Prostate gland (tissue), 2 donors: Measurements from ENCODE around the gene VWF. TPM values are rescaled to one million over a fixed set of nuclear protein-coding genes. Genes with fewer than 3 reads are reported as not detected.
"Not testable (repeated sequence)": the region's sequence is repeated elsewhere in the genome, so short reads cannot be mapped to it uniquely, and the experiment has no call there.

Source experiments
- DNase-seq: peaks from one replicate; pipeline ENCODE4 v3.0.0-alpha.2; 2019; ENCODE audit warnings: low spot score
- H3K27ac ChIP-seq, 2 donors: fragments of 200-600 bp; sonication (generic); 2 replicates each; pipeline ENCODE4 v1.5.1; 2017 to 2019
- H3K27me3 ChIP-seq: fragments of 200-600 bp; sonication (generic); replicated peaks from 2 replicates; pipeline ENCODE4 v1.5.1; 2019; ENCODE audit not compliant: insufficient read depth
- H3K36me3 ChIP-seq, 2 donors: fragments of 200-600 bp; sonication (generic); 1 replicate in 1 of 2; 2 replicates in 1 of 2; pipeline versions ENCODE4 v1.5.1 to v1.8.1; 2017 to 2019
- H3K4me1 ChIP-seq: fragments of 200-600 bp; sonication (generic); replicated peaks from 2 replicates; pipeline ENCODE4 v1.5.1; 2019
- H3K4me3 ChIP-seq, 2 donors: fragments of 200-600 bp; sonication (generic); 2 replicates each; pipeline ENCODE4 v1.5.1; 2017 to 2019
- H3K9me3 ChIP-seq: fragments of 200-600 bp; sonication (generic); 2 replicates; pipeline ENCODE4 v1.5.1; 2017
- CTCF ChIP-seq, 4 experiments: fragments of 200-600 bp in 2 of 4; fragments of 450-650 bp in 2 of 4; sonication (generic) in 2 of 4; IDR thresholded peaks; 1 replicate in 3 of 4; 2 replicates in 1 of 4; pipeline ENCODE4 v1.5.1; 2016 to 2019; ENCODE audit warnings: antibody characterized with exemption in 4 of 4, mild to moderate bottlenecking in 2 of 4, moderate library complexity in 2 of 4
- POLR2A ChIP-seq: fragments of 450-650 bp; IDR thresholded peaks from one replicate; pipeline ENCODE4 v1.6.1; 2016; ENCODE audit warnings: antibody characterized with exemption, mild to moderate bottlenecking
- POLR2AphosphoS5 ChIP-seq: sonication (generic); formaldehyde crosslinking; IDR thresholded peaks from one replicate; pipeline ENCODE4 v1.6.1; 2017; ENCODE audit warnings: antibody characterized with exemption
- WGBS: methylation state at CpG from one replicate; pipeline ENCODE4 v1.1.5; 2018; 5-methylcytosine and 5-hydroxymethylcytosine counted together
- intact Hi-C: fragments of 100-400 bp; cut with DNase I; formaldehyde crosslinking; loops from one replicate; pipeline ENCODE4 v1.14.2; 2022
- total RNA-seq, 2 donors: library from RNA; depleted of rRNA; stranded (reverse); fragments of >200 nt; gene quantifications; one replicate each; pipeline ENCODE4 v1.1.0, GENCODE V29; 2016

VWF gene
- total RNA-seq, 2 donors from 2014 or later: 55.0 to 193 TPM

GRCh38 chr12:6018265-6018664 is 106.2 kb downstream of the VWF start:
- no peak overlapping the region for H3K27ac ChIP-seq
- no peaks in the 10 kb centered on the region for H3K36me3 ChIP-seq
- H3K9me3 ChIP-seq: no peaks in the 10 kb centered on the region
- intact Hi-C loops: no loop called here
- no peak for DNase-seq
- H3K4me3 ChIP-seq: no peak overlapping the region
- H3K27me3 ChIP-seq: no peaks in the 10 kb centered on the region
- WGBS: 51% methylated on average over 10 of the region's 10 CpGs
- H3K4me1 ChIP-seq: peaks cover 3% of the 10 kb centered on the region
- no peak for TF ChIP-seq POLR2AphosphoS5
- no peak for TF ChIP-seq POLR2A
- no peak for TF ChIP-seq CTCF (IDR thresholded peaks at IDR 0.05)

- TF ChIP-seq CTCF (IDR thresholded peaks at IDR 0.05) (no peak), POLR2A (no peak), POLR2AphosphoS5 (no peak)
- Histone ChIP-seq H3K27ac (no peak overlapping the region), H3K36me3 (no peaks in the 10 kb centered on the region), H3K27me3 (no peaks in the 10 kb centered on the region), H3K9me3 (no peaks in the 10 kb centered on the region), H3K4me3 (no peak overlapping the region), H3K4me1 (peaks cover 3% of the 10 kb centered on the region)
- intact Hi-C loops: no loop called here
- 75% methylated on average over 7 of the region's 7 CpGs for WGBS
- DNase-seq: no peak
Measured at GRCh38 chr12:6016756-6017155, 107.7 kb downstream of the VWF start.

DNA sequence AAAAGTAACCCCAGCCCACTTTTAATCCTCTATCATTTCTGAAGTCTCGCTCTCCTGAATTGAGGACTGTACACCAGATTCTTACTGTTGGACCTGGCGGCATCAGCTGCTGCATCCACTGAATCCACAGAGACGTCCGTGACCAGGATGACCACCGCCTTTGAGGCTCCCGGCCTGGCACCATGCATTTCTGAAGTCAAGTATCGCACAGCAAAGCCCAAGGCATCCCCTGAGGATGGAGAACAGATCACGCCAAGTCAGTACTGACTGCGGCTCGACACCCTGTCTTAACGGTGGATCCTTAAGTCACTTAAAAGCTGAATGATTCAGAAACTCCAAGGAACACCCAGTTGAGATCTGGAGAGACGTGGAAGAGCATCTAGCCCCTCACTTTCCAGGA is 108.5 kb downstream of the VWF start:
- H3K27me3 ChIP-seq, H3K9me3 ChIP-seq, intact Hi-C loops, DNase-seq, H3K4me1 ChIP-seq, H3K36me3 ChIP-seq, H3K4me3 ChIP-seq, H3K27ac ChIP-seq: not testable (repeated sequence)
- WGBS: 95% methylated on average over 12 of the region's 12 CpGs

GRCh38 chr12:6015271-6015670 is 109.2 kb downstream of the VWF start:
- DNase-seq, H3K9me3 ChIP-seq, H3K4me1 ChIP-seq, H3K36me3 ChIP-seq, H3K27ac ChIP-seq, intact Hi-C loops, H3K27me3 ChIP-seq, H3K4me3 ChIP-seq: not testable (repeated sequence)
- 61% methylated on average over 3 of the region's 3 CpGs for WGBS

DNA sequence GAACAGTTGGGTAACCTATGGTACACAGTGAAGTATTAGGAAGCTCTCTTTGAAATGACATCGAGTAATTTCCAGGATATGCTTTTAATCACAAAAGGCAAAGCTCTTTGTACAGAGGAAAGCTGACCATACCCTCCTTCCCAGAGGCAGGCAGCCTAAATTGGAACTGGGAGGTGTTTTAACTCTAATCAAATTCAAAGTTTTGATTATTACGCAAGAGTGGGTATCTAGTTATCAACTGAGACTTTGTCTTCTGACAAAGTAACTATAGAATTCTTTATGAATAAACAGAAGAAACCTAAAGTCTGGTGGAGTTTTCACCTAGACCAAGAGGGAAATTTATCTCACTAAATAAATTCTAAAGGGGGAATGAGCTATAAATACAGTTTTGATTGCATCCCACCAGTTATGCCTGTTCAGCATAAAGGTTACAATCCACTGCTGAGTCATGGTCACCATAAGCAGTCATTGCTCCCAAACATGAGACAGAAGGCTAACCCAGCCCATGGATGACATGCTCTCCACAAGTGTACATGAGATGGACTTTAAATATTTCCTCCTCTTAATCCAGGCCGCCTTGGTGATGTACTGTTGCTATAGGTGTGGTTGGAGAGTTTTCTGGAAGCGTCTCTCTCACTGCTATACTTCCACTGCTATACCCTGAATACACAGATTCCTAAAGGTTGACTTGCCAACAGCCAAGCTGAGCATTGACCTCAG is 113.7 kb downstream of the VWF start:
- H3K9me3 ChIP-seq, H3K27me3 ChIP-seq, DNase-seq, intact Hi-C loops, H3K27ac ChIP-seq, H3K4me3 ChIP-seq, H3K36me3 ChIP-seq, H3K4me1 ChIP-seq: not testable (repeated sequence)
- 94% methylated on average over 4 of the region's 4 CpGs for WGBS

GRCh38 chr12:5997260-5997659 is 127.2 kb downstream of the VWF start:
- no peak for DNase-seq
- no peak overlapping the region for H3K4me3 ChIP-seq
- intact Hi-C loops: no loop called here
- no peaks in the 10 kb centered on the region for H3K36me3 ChIP-seq
- no peaks in the 10 kb centered on the region for H3K9me3 ChIP-seq
- H3K27me3 ChIP-seq: no peaks in the 10 kb centered on the region
- H3K27ac ChIP-seq: no peak overlapping the region
- H3K4me1 ChIP-seq: no peaks in the 10 kb centered on the region
- no peak for TF ChIP-seq POLR2A
- no peak for TF ChIP-seq POLR2AphosphoS5
- no peak for TF ChIP-seq CTCF (IDR thresholded peaks at IDR 0.05)
- WGBS: 97% methylated on average over 3 of the region's 3 CpGs
